Measurements from ENCODE around the gene KIF5C. TPM values are rescaled to one million over a fixed set of nuclear protein-coding genes. Genes with fewer than 3 reads are reported as not detected.

KIF5C gene
- total and polyA plus RNA-seq, 2 experiments from 2014 or later = 45.0 to 49.1 TPM

GRCh38 chr2:148900350-148900837 lies 25.4 kb downstream of the KIF5C start:
- H3K4me1 ChIP-seq (ENCODE audit: insufficient read depth) = 0 out of 2 replicates have a peak, but pooled peaks cover 5% of the 10 kb centered on the region
- H3K9me2 ChIP-seq (ENCODE audit: insufficient read depth) = no peaks in the 10 kb centered on the region
- DNase-seq (ENCODE audit: low spot score) (no peak), ATAC-seq (no peak)
- no peaks in the 10 kb centered on the region for H3K36me3 ChIP-seq (ENCODE audit: insufficient read depth)
- H3K79me2 ChIP-seq (replicated peaks; ENCODE audit: insufficient read depth) = peaks cover 53% of the 10 kb centered on the region
- H3K27ac ChIP-seq (ENCODE audit: low read depth) = no peak overlapping the region
- peaks cover 9% of the 10 kb centered on the region; the same call in 1 of the 2 replicates for H4K20me1 ChIP-seq (replicated peaks; ENCODE audit: insufficient read depth)
- H3K4me3 ChIP-seq = no peak overlapping the region
- no peaks in the 10 kb centered on the region for H3K27me3 ChIP-seq (ENCODE audit: insufficient read depth)
- peaks cover 4% of the 10 kb centered on the region; the same call in 2 of the 3 replicates for H3K9me3 Mint-ChIP-seq
- H3K36me3 Mint-ChIP-seq (ENCODE audit: low read depth) = peaks cover 4% of the 10 kb centered on the region
- H2AFZ ChIP-seq = no peak overlapping the region
- TF ChIP-seq ETS1 (IDR thresholded peaks at IDR 0.05) (no peak), ZNF114 (CRISPR knock-in tag; IDR thresholded peaks at IDR 0.05) (no peak), POLR2AphosphoS5 (IDR thresholded peaks at IDR 0.05; ENCODE audit: low read depth) (no peak)
- no peak overlapping the region for H3K27ac Mint-ChIP-seq
- H3F3A ChIP-seq (replicated peaks; ENCODE audit: low read depth) = no peaks in the 10 kb centered on the region
- no peak overlapping the region for H3K4me2 ChIP-seq
- peaks cover 8% of the 10 kb centered on the region for H3K4me1 Mint-ChIP-seq
- H3K4me3 Mint-ChIP-seq = no peak overlapping the region
- no peaks in the 10 kb centered on the region for H3K27me3 Mint-ChIP-seq (ENCODE audit: insufficient read depth, low read depth, poor library complexity)

- Histone ChIP-seq H3F3A (replicated peaks; ENCODE audit: low read depth) (no peaks in the 10 kb centered on the region), H3K4me1 (ENCODE audit: insufficient read depth) (0 out of 2 replicates have a peak, but pooled peaks cover 5% of the 10 kb centered on the region), H3K36me3 (ENCODE audit: insufficient read depth) (no peaks in the 10 kb centered on the region), H3K27ac (ENCODE audit: low read depth) (no peak overlapping the region), H3K27me3 (ENCODE audit: insufficient read depth) (no peaks in the 10 kb centered on the region), H3K9me2 (ENCODE audit: insufficient read depth) (no peaks in the 10 kb centered on the region), H3K4me2 (no peak overlapping the region), H3K4me3 (no peak overlapping the region), H2AFZ (no peak overlapping the region), H3K79me2 (replicated peaks; ENCODE audit: insufficient read depth) (peaks cover 60% of the 10 kb centered on the region), H4K20me1 (replicated peaks; ENCODE audit: insufficient read depth) (peaks cover 11% of the 10 kb centered on the region; the same call in 1 of the 2 replicates)
- Mint-ChIP-seq H3K4me1 (peaks cover 8% of the 10 kb centered on the region), H3K4me3 (no peak overlapping the region), H3K36me3 (ENCODE audit: low read depth) (peaks cover 11% of the 10 kb centered on the region), H3K27me3 (ENCODE audit: insufficient read depth, low read depth, poor library complexity) (peaks cover 3% of the 10 kb centered on the region), H3K27ac (no peak overlapping the region), H3K9me3 (peaks cover 10% of the 10 kb centered on the region; the same call in 2 of the 3 replicates)
- no peak for ATAC-seq
- no peak for TF ChIP-seq EZH2 (IDR thresholded peaks at IDR 0.05; ENCODE audit: low read depth, unreplicated experiment)
- no peak for DNase-seq (ENCODE audit: low spot score)
Observed at GRCh38 chr2:148901142-148901541, 26.1 kb downstream of the KIF5C start.

GRCh38 chr2:148902798-148903197 lies 27.8 kb downstream of the KIF5C start:
- Histone ChIP-seq H3K9me2 (ENCODE audit: insufficient read depth) (no peaks in the 10 kb centered on the region), H4K20me1 (replicated peaks; ENCODE audit: insufficient read depth) (peaks cover 11% of the 10 kb centered on the region; the same call in 1 of the 2 replicates), H3K27me3 (ENCODE audit: insufficient read depth) (no peaks in the 10 kb centered on the region), H3F3A (replicated peaks; ENCODE audit: low read depth) (no peaks in the 10 kb centered on the region), H3K4me3 (no peak overlapping the region), H3K4me2 (no peak overlapping the region), H3K79me2 (replicated peaks; ENCODE audit: insufficient read depth) (peaks cover 50% of the 10 kb centered on the region), H3K27ac (ENCODE audit: low read depth) (peak overlapping the region; percentile 53), H3K4me1 (ENCODE audit: insufficient read depth) (0 out of 2 replicates have a peak, but pooled peaks cover 5% of the 10 kb centered on the region), H3K36me3 (ENCODE audit: insufficient read depth) (no peaks in the 10 kb centered on the region), H2AFZ (no peak overlapping the region)
- H3K27me3 Mint-ChIP-seq (ENCODE audit: insufficient read depth, low read depth, poor library complexity) = peaks cover 3% of the 10 kb centered on the region
- H3K27ac Mint-ChIP-seq = no peak overlapping the region
- ATAC-seq (no peak), DNase-seq (ENCODE audit: low spot score) (no peak)
- peaks cover 10% of the 10 kb centered on the region; the same call in 2 of the 3 replicates for H3K9me3 Mint-ChIP-seq
- peaks cover 8% of the 10 kb centered on the region for H3K4me1 Mint-ChIP-seq
- H3K36me3 Mint-ChIP-seq (ENCODE audit: low read depth) = peaks cover 19% of the 10 kb centered on the region
- H3K4me3 Mint-ChIP-seq = no peak overlapping the region
- TF ChIP-seq REST (IDR thresholded peaks at IDR 0.05; ENCODE audit: unreplicated experiment) (no peak), ZNF331 (CRISPR knock-in tag; IDR thresholded peaks at IDR 0.05; ENCODE audit: low read depth) (no peak), NANOG (IDR thresholded peaks at IDR 0.05; ENCODE audit: borderline replicate concordance) (no peak), JUNB (IDR thresholded peaks at IDR 0.05; ENCODE audit: unreplicated experiment) (no peak), CREB1 (CRISPR knock-in tag; IDR thresholded peaks at IDR 0.05; ENCODE audit: low read depth) (no peak), POLR2AphosphoS5 (IDR thresholded peaks at IDR 0.05; ENCODE audit: low read depth) (no peak), EZH2phosphoT487 (IDR thresholded peaks at IDR 0.05; ENCODE audit: unreplicated experiment) (no peak), ZNF114 (CRISPR knock-in tag; IDR thresholded peaks at IDR 0.05) (no peak), ETS1 (IDR thresholded peaks at IDR 0.05) (no peak), CTCF (conservative IDR thresholded peaks at IDR 0.05; ENCODE audit: low read depth in 2 of 2) (no peak), EZH2 (IDR thresholded peaks at IDR 0.05; ENCODE audit: low read depth, unreplicated experiment) (no peak)

Measured in GM23338 (cell line).